Activated CD4-positive, alpha-beta T cell treated with anti-CD3 and anti-CD28 coated beads, Interleukin-2, amount 10 ng/mL, durations not matched to agents 7 days and 5 days (primary cell): ENCODE results near the gene NTRK1. TPM values are rescaled to one million over a fixed set of nuclear protein-coding genes. Genes with fewer than 3 reads are reported as not detected.
A peak's percentile ranks its signal among the peaks of the same experiment; 100 is the strongest.

Source experiments
- CTCF ChIA-PET: fragments of 350-600 bp; sonication (Branson Sonifier 250); formaldehyde crosslinking; loops from one replicate; lab custom pipeline; 2021; ENCODE audit warnings: antibody characterized with exemption; lab: Charles Lee
- POLR2A ChIA-PET: fragments of 350-600 bp; sonication (Branson Sonifier 250); formaldehyde crosslinking; loops from one replicate; lab custom pipeline; 2021; ENCODE audit warnings: antibody characterized with exemption; lab: Charles Lee
- DNase-seq: peaks from one replicate; pipeline ENCODE4 v3.0.0-alpha.2; 2020
- H3K27ac Mint-ChIP-seq: one replicate; pipeline ENCODE4 v1.8.0; 2021; ENCODE audit warnings: mild to moderate bottlenecking, moderate library complexity, mixed read lengths
- H3K27me3 Mint-ChIP-seq: one replicate; pipeline ENCODE4 v1.8.0; 2021; ENCODE audit warnings: mixed read lengths
- H3K36me3 Mint-ChIP-seq: one replicate; pipeline ENCODE4 v1.8.0; 2021; ENCODE audit warnings: low read depth, mixed read lengths
- H3K4me1 Mint-ChIP-seq: one replicate; pipeline ENCODE4 v1.8.0; 2021; ENCODE audit warnings: mixed read lengths
- H3K4me3 Mint-ChIP-seq: one replicate; pipeline ENCODE4 v1.8.0; 2021; ENCODE audit warnings: mild to moderate bottlenecking, moderate library complexity, mixed read lengths
- H3K9me3 Mint-ChIP-seq: one replicate; pipeline ENCODE4 v1.8.0; 2021; ENCODE audit warnings: mixed read lengths
- total RNA-seq, 2 experiments: library from RNA; stranded (reverse); gene quantifications; one replicate each; pipeline ENCODE4 v1.2.3, GENCODE V29; 2021

The NTRK1 gene
- total RNA-seq, 2 experiments from 2014 or later, result 1.9 to 2.0 TPM

DNA sequence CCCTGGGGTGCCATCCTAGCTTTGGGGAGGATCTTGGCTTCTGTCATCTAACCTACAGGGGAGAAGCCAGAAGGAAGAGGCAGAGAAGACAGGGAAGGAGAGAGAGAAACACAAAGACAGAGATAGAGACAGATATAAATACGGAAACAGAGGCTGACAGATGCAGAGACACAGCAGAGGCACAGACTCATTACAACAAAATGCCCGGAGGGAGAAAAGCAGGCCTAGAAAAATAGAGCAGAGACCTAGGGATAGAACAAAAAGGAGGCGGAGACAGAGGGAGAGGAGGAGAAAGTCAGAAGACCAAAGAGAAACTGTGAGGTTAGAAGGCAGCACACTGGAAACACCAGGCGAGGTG lies 34.8 kb downstream of the NTRK1 start:
- H3K27me3 Mint-ChIP-seq, result peaks cover 46% of the 10 kb centered on the region
- H3K9me3 Mint-ChIP-seq, result no peaks in the 10 kb centered on the region
- H3K4me3 Mint-ChIP-seq, result no peak overlapping the region
- POLR2A ChIA-PET, result no interaction called here
- H3K4me1 Mint-ChIP-seq, result peaks cover 34% of the 10 kb centered on the region
- CTCF ChIA-PET, result no interaction called here
- H3K36me3 Mint-ChIP-seq, result no peaks in the 10 kb centered on the region
- DNase-seq, result no peak
- no peak overlapping the region for H3K27ac Mint-ChIP-seq

DNA sequence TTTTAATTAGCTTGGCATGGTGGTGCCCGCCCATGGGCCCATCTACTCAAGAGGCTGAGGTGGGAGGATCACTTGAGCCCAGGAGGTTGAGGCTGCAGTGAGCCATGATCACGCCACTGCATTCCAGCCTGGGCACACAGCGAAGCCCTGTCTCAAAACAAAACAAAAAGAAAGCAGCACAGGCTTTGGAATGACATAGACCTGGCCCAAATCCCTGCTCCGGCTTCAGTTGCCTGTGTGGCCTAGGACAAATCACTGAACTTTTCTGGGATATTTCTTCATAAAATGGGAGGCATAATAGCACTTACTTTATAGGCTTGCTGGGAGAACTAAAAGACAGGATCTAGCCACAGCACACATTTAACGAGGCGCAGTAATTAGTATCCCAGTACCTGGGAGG lies 35.3 kb downstream of the NTRK1 start:
- no peak overlapping the region for H3K4me3 Mint-ChIP-seq
- no peak overlapping the region for H3K27ac Mint-ChIP-seq
- CTCF ChIA-PET, result no interaction called here
- no peaks in the 10 kb centered on the region for H3K9me3 Mint-ChIP-seq
- POLR2A ChIA-PET, result no interaction called here
- H3K36me3 Mint-ChIP-seq, result no peaks in the 10 kb centered on the region
- peaks cover 34% of the 10 kb centered on the region for H3K4me1 Mint-ChIP-seq
- H3K27me3 Mint-ChIP-seq, result peaks cover 43% of the 10 kb centered on the region
- no peak for DNase-seq

GRCh38 chr1:156896490-156897033 lies 35.9 kb downstream of the NTRK1 start:
- DNase-seq, result no peak
- CTCF ChIA-PET, result no interaction called here
- POLR2A ChIA-PET, result no interaction called here

GRCh38 chr1:156897078-156897825 lies 36.6 kb downstream of the NTRK1 start:
- H3K4me3 Mint-ChIP-seq, result no peak overlapping the region
- peaks cover 33% of the 10 kb centered on the region for H3K27me3 Mint-ChIP-seq
- H3K4me1 Mint-ChIP-seq, result peaks cover 27% of the 10 kb centered on the region
- H3K36me3 Mint-ChIP-seq, result no peaks in the 10 kb centered on the region
- CTCF ChIA-PET, result interaction anchor here (1.2 to 2.1 kb wide), 4 partner anchors 13 to 35 kb away, joined by 3 to 10 read pairs (median 4); no protein-coding TSS in a partner anchor
- no peak overlapping the region for H3K27ac Mint-ChIP-seq
- POLR2A ChIA-PET, result no interaction called here
- no peaks in the 10 kb centered on the region for H3K9me3 Mint-ChIP-seq
- no peak for DNase-seq

More at GRCh38 chr1:156896490-156897033, 35.9 kb downstream of the NTRK1 start:
- peaks cover 33% of the 10 kb centered on the region for H3K4me1 Mint-ChIP-seq
- H3K27ac Mint-ChIP-seq, result no peak overlapping the region
- H3K4me3 Mint-ChIP-seq, result no peak overlapping the region
- no peaks in the 10 kb centered on the region for H3K36me3 Mint-ChIP-seq
- H3K27me3 Mint-ChIP-seq, result peaks cover 39% of the 10 kb centered on the region
- H3K9me3 Mint-ChIP-seq, result no peaks in the 10 kb centered on the region

- Mint-ChIP-seq H3K9me3 (no peaks in the 10 kb centered on the region), H3K27ac (no peak overlapping the region), H3K36me3 (no peaks in the 10 kb centered on the region), H3K4me1 (peaks cover 18% of the 10 kb centered on the region), H3K27me3 (peaks cover 27% of the 10 kb centered on the region), H3K4me3 (no peak overlapping the region)
- POLR2A ChIA-PET, result no interaction called here
- no peak for DNase-seq
- CTCF ChIA-PET, result interaction anchor here (1.2 to 2.1 kb wide), 4 partner anchors 13 to 36 kb away, joined by 3 to 10 read pairs (median 4); no protein-coding TSS in a partner anchor
Observed at GRCh38 chr1:156898161-156898566, 37.5 kb downstream of the NTRK1 start.

GRCh38 chr1:156898971-156899664 lies 38.5 kb downstream of the NTRK1 start:
- H3K27me3 Mint-ChIP-seq, result peaks cover 21% of the 10 kb centered on the region
- POLR2A ChIA-PET, result no interaction called here
- no peak for DNase-seq
- CTCF ChIA-PET, result interaction anchor here (0.7 to 2.1 kb wide), 8 partner anchors 9 to 288 kb away, joined by 3 to 10 read pairs (median 4); no protein-coding TSS in a partner anchor
- peaks cover 14% of the 10 kb centered on the region for H3K4me1 Mint-ChIP-seq
- H3K9me3 Mint-ChIP-seq, result no peaks in the 10 kb centered on the region
- H3K36me3 Mint-ChIP-seq, result no peaks in the 10 kb centered on the region
- H3K27ac Mint-ChIP-seq, result no peak overlapping the region
- no peak overlapping the region for H3K4me3 Mint-ChIP-seq

DNA sequence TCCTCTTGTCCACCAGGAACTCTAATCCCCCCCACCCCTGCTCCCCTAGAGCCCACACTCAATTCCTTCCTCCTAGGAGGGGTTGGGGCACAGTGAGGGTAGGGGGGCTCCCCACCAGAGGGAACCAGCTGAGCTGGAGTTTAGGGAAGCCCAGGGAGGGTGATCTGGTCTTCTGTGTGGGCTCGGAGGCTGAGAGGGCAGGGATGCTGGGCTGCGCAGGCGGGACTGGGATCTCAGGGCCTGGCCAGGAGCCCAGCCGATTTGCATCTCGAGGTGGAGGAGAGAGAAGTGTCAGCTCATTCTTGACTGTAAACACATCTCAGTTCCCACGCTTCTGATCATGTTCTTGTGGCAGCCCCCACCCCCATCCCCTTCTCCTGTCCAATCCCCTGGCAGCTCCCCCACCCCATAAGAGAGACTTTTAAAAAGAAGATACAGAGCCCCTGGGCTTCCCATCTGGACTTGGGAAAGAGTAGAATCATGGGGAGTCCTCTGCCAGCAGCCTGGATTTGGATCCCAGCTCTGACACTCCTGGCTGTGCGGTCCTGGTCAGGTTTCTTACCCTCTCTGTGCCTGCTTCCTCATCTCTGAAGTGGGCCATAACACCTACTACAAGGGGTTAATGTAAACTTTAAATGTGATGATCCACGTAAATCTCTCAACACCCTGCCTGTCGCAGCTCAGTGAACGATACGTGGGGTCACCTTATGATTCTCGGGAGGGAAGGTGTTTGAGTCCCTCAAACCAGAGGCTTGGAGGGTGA lies 39.5 kb downstream of the NTRK1 start:
- no peak overlapping the region for H3K4me3 Mint-ChIP-seq
- CTCF ChIA-PET, result interaction anchor here (0.5 to 2.6 kb wide), 5 partner anchors 11 to 463 kb away, joined by 3 to 6 read pairs (median 3); no protein-coding TSS in a partner anchor

DNA sequence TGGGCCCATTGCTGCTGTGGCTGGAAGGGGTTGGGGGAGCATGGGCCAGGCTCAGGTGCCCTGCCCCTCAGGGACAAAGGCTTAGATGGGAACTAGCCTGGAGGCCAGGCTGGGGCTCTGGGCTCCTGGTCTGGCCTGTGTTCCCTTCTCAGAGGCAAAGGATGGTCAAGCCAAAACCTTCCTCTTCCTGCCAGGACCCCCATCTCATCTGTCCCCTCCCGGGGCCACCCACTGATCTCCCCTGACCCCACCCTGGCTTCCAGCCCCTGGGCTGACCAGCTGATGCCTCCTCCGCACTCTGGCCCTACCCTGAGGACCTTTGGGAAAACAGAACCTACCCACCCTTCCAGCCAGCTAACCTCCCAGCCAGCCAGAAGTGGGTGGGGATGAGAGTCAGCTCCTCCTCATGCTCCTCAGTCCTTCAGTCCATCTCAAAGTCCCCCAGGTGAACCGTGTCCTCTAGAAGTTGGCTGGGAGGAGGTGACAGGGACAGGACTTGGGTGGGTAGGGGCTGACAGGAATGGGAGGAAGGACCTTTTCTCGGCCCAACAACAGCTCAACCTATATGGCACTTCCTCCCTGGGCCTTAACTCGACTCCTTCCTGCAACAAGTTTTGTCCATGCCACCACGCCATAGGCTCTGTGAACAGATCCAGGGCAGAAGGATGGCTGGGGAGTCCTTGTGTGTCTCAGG lies 40.4 kb downstream of the NTRK1 start:
- DNase-seq, result no peak
- Mint-ChIP-seq H3K36me3 (no peaks in the 10 kb centered on the region), H3K9me3 (no peaks in the 10 kb centered on the region), H3K4me3 (no peak overlapping the region), H3K27ac (no peak overlapping the region), H3K4me1 (peaks cover 13% of the 10 kb centered on the region), H3K27me3 (peaks cover 11% of the 10 kb centered on the region)
- ChIA-PET POLR2A (no interaction called here), CTCF (interaction anchor here (1.3 to 2.6 kb wide), 2 partner anchors 10 to 16 kb away, joined by 6 to 7 read pairs; no protein-coding TSS in a partner anchor)

More for the DNA sequence above, 39.5 kb downstream of the NTRK1 start:
- Mint-ChIP-seq H3K4me1 (peaks cover 13% of the 10 kb centered on the region), H3K27me3 (peaks cover 14% of the 10 kb centered on the region), H3K27ac (peak overlapping the region; percentile 44), H3K9me3 (no peaks in the 10 kb centered on the region), H3K36me3 (no peaks in the 10 kb centered on the region)
- POLR2A ChIA-PET, result no interaction called here
- DNase-seq, result no peak

- POLR2A ChIA-PET, result no interaction called here
Observed at GRCh38 chr1:156901590-156901900, 40.9 kb downstream of the NTRK1 start.

DNA sequence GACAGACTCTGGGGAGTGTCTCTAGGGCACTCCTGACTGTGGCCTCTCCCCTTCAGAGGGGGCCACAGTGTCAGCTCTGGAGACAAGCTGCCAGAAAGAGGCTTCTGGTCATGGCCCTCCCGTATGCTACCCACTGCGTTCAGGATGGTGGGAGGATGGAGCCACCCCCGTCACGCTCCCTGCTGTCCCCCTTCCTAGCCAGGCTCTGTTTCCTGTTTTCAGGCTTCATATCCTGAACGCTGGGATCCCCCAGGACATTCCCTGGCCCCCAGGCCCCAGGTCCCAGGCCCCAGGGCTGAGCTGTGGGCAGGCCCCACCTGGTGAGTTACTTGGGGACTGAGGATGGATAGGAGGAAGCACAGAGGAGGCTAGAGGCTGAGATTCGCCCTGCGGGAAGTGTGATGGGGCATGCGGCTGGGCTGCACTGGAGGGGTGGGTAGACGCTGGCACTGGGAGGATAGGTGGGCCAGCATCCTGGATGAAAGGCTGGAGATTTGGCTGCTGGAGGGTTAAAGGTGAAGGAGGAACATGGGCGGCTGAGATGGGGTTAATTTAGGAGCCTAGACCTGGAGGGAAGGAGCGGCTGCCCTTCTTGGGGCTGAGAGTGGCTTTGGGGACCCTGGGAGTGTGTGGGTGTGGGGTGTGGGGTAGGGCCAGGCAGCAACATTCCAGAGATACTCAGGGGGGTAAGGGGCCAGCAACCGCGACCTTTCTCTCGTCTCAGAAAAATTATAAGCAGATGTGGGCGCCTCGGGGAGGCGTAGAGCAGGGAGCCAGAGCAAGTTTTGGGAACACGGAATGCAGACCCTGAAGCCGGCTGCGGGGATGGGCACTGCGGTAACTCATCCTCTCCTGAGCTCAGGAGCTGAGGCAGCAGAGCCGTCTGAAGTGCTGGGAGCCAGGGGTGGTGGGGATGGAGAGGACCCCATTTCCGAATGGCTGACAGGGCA lies 41.6 kb downstream of the NTRK1 start:
- ChIA-PET POLR2A (no interaction called here), CTCF (interaction anchor here (1.3 to 2.6 kb wide), 2 partner anchors 9 to 15 kb away, joined by 6 to 7 read pairs; no protein-coding TSS in a partner anchor)
- no peaks in the 10 kb centered on the region for H3K36me3 Mint-ChIP-seq
- H3K4me3 Mint-ChIP-seq, result no peak overlapping the region
- no peak overlapping the region for H3K27ac Mint-ChIP-seq
- no peak for DNase-seq
- H3K4me1 Mint-ChIP-seq, result peaks cover 13% of the 10 kb centered on the region
- no peaks in the 10 kb centered on the region for H3K9me3 Mint-ChIP-seq
- peaks cover 11% of the 10 kb centered on the region for H3K27me3 Mint-ChIP-seq

More at GRCh38 chr1:156901590-156901900, 40.9 kb downstream of the NTRK1 start:
- peaks cover 11% of the 10 kb centered on the region for H3K27me3 Mint-ChIP-seq
- DNase-seq, result no peak
- H3K4me3 Mint-ChIP-seq, result no peak overlapping the region
- no peaks in the 10 kb centered on the region for H3K9me3 Mint-ChIP-seq
- no peak overlapping the region for H3K27ac Mint-ChIP-seq
- peaks cover 13% of the 10 kb centered on the region for H3K4me1 Mint-ChIP-seq
- H3K36me3 Mint-ChIP-seq, result no peaks in the 10 kb centered on the region
- CTCF ChIA-PET, result interaction anchor here (1.3 to 2.6 kb wide), 2 partner anchors 10 to 16 kb away, joined by 6 to 7 read pairs; no protein-coding TSS in a partner anchor
